NB4 (cell line): ENCODE measurements around the gene SYTL3.

Experiments
- MAX ChIP-seq: IDR thresholded peaks from 2 replicates; pipeline ENCODE4 v1.6.1; 2011; ENCODE audit warnings: low read depth, low read length
- MYC ChIP-seq: IDR thresholded peaks from 2 replicates; pipeline ENCODE4 v1.6.1; 2011; ENCODE audit warnings: low read depth, low read length
- POLR2A ChIP-seq: IDR thresholded peaks from 2 replicates; pipeline ENCODE4 v1.6.1; 2011; ENCODE audit warnings: mild to moderate bottlenecking; ENCODE audit not compliant: insufficient read length; ENCODE audit errors: extremely low read depth
- TF ChIP-seq, protein P1 (sequence below): IDR thresholded peaks from one replicate; pipeline ENCODE4 v1.5.1; 2012; ENCODE audit warnings: low read depth, low read length

DNA sequence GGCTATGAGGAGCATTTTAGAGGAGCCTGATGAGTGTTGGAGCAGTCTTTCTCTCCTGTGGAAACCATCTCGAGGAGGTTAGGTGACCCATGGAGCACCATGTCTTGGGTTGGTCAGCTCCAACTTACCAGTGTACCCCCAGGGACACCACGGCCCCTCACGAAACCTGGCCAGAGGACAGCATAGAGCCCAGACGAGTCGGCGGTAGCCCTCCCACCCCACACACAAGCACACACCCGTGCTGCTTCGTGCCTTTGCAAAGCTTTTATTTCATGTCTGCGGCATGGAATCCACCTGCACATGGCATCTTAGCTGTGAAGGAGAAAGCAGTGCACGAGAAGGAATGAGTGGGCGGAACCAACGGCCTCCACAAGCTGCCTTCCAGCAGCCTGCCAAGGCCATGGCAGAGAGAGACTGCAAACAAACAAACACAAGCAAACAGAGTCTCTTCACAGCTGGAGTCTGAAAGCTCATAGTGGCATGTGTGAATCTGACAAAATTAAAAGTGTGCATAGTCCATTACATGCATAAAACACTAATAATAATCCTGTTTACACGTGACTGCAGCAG, 115.7 kb downstream of the SYTL3 start:
- TF ChIP-seq POLR2A: no peak
- TF ChIP-seq, protein P1, sequence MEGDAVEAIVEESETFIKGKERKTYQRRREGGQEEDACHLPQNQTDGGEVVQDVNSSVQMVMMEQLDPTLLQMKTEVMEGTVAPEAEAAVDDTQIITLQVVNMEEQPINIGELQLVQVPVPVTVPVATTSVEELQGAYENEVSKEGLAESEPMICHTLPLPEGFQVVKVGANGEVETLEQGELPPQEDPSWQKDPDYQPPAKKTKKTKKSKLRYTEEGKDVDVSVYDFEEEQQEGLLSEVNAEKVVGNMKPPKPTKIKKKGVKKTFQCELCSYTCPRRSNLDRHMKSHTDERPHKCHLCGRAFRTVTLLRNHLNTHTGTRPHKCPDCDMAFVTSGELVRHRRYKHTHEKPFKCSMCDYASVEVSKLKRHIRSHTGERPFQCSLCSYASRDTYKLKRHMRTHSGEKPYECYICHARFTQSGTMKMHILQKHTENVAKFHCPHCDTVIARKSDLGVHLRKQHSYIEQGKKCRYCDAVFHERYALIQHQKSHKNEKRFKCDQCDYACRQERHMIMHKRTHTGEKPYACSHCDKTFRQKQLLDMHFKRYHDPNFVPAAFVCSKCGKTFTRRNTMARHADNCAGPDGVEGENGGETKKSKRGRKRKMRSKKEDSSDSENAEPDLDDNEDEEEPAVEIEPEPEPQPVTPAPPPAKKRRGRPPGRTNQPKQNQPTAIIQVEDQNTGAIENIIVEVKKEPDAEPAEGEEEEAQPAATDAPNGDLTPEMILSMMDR: no peak
- TF ChIP-seq MAX: no peak
- TF ChIP-seq MYC: no peak
